Uterus (tissue), 4 donors: Measurements from ENCODE around the gene TOMM40. TPM values are rescaled to one million over a fixed set of nuclear protein-coding genes. Genes with fewer than 3 reads are reported as not detected.

Experiments used
- DNase-seq, 2 donors: peaks; one replicate each; pipeline ENCODE4 v3.0.0-alpha.2; 2019 to 2020
- H3K27ac ChIP-seq, 2 donors: fragments of 200-600 bp; sonication (generic); 1 replicate in 1 of 2; 2 replicates in 1 of 2; pipeline ENCODE4 v1.5.1; 2016 to 2018
- H3K27me3 ChIP-seq, 2 donors: fragments of 200-600 bp; sonication (generic); one replicate each; pipeline ENCODE4 v1.5.1; 2018 to 2019; ENCODE audit warnings: control low read depth in 1 of 2
- H3K36me3 ChIP-seq, 2 donors: fragments of 200-600 bp; sonication (generic); one replicate each; pipeline ENCODE4 v1.5.1; 2019; ENCODE audit warnings: control low read depth in 1 of 2
- H3K4me1 ChIP-seq, 2 donors: fragments of 200-600 bp; sonication (generic); one replicate each; pipeline ENCODE4 v1.5.1; 2018 to 2019; ENCODE audit warnings: control low read depth in 1 of 2
- H3K4me3 ChIP-seq, 2 donors: fragments of 200-600 bp; sonication (generic); 1 replicate in 1 of 2; 2 replicates in 1 of 2; pipeline ENCODE4 v1.5.1; 2018 to 2019; ENCODE audit warnings: mild to moderate bottlenecking in 1 of 2
- H3K9me3 ChIP-seq, 2 donors: fragments of 200-600 bp; sonication (generic); one replicate each; pipeline ENCODE4 v1.5.1; 2019; ENCODE audit warnings: control low read depth in 1 of 2
- CTCF ChIP-seq, 4 experiments: fragments of 200-600 bp in 2 of 4; fragments of 450-650 bp in 2 of 4; sonication (generic) in 2 of 4; IDR thresholded peaks; one replicate each; pipeline ENCODE4 v1.5.1; 2016 to 2019; ENCODE audit warnings: antibody characterized with exemption in 4 of 4, mild to moderate bottlenecking in 2 of 4, moderate library complexity in 1 of 4
- POLR2A ChIP-seq, 2 donors: fragments of 450-650 bp; IDR thresholded peaks; one replicate each; pipeline ENCODE4 v1.6.1; 2016; ENCODE audit warnings: antibody characterized with exemption in 2 of 2, mild to moderate bottlenecking in 1 of 2, moderate library complexity in 1 of 2
- intact Hi-C: fragments of 100-400 bp; cut with DNase I; formaldehyde crosslinking; loops from one replicate; pipeline ENCODE4 v1.15.1; 2023; ENCODE audit warnings: low total_unique reads
- total RNA-seq, 4 donors: library from RNA; depleted of rRNA in 3 of 4; stranded (reverse); fragments of >200 nt in 3 of 4; gene quantifications; one replicate each; pipeline versions ENCODE4 v1.1.0 to v1.2.4, GENCODE V29; 2014 to 2023
- donor health status: DM: yes; HTN: yes; CAD: no.

The TOMM40 gene
- total RNA-seq, 4 donors from 2014 or later, result 10.5 to 38.2 (median 24.1) TPM

GRCh38 chr19:44939668-44940067 lies 48.6 kb downstream of the TOMM40 start:
- Histone ChIP-seq H3K36me3 (no peaks in the 10 kb centered on the region), H3K4me1 (no peaks in the 10 kb centered on the region), H3K4me3 (no peak overlapping the region), H3K9me3 (no peaks in the 10 kb centered on the region), H3K27ac (no peak overlapping the region), H3K27me3 (no peaks in the 10 kb centered on the region)
- DNase-seq, result no peak
- TF ChIP-seq POLR2A (IDR thresholded peaks at IDR 0.05) (no peak), CTCF (IDR thresholded peaks at IDR 0.05) (no peak)
- intact Hi-C loops, result no loop called here

- Histone ChIP-seq H3K27me3 (no peaks in the 10 kb centered on the region), H3K4me3 (no peak within 1 kb of the TSS), H3K4me1 (no peaks in the 10 kb centered on the region), H3K36me3 (no peaks in the 10 kb centered on the region), H3K27ac (no peak within 1 kb of the TSS), H3K9me3 (no peaks in the 10 kb centered on the region)
- intact Hi-C loops, result no loop called here
- DNase-seq, result no peak
- TF ChIP-seq POLR2A (IDR thresholded peaks at IDR 0.05) (no peak), CTCF (IDR thresholded peaks at IDR 0.05) (no peak)
Measured at GRCh38 chr19:44942067-44942571, 51.1 kb downstream of the TOMM40 start, which contains the start of gene APOC4. Gene APOC4, plus strand, starts transcription at chr19:44942237. Its CDS starts 41 bp downstream, at chr19:44942278.

- H3K9me3 ChIP-seq, result no peaks in the 10 kb centered on the region
- DNase-seq, result no peak
- H3K27ac ChIP-seq, result no peak overlapping the region
- no peak overlapping the region for H3K4me3 ChIP-seq
- intact Hi-C loops, result no loop called here
- no peaks in the 10 kb centered on the region for H3K4me1 ChIP-seq
- no peak for TF ChIP-seq POLR2A (IDR thresholded peaks at IDR 0.05)
- TF ChIP-seq CTCF (IDR thresholded peaks at IDR 0.05), result no peak
- no peaks in the 10 kb centered on the region for H3K27me3 ChIP-seq
- H3K36me3 ChIP-seq, result no peaks in the 10 kb centered on the region
Measured at GRCh38 chr19:44943801-44944249, 52.8 kb downstream of the TOMM40 start.

GRCh38 chr19:44947041-44947581 lies 56.1 kb downstream of the TOMM40 start:
- Histone ChIP-seq H3K27ac (no peak overlapping the region), H3K36me3 (no peaks in the 10 kb centered on the region), H3K4me1 (peaks cover 0 to 3% of the 10 kb centered on the region in 2 donors), H3K27me3 (no peaks in the 10 kb centered on the region), H3K4me3 (no peak overlapping the region), H3K9me3 (no peaks in the 10 kb centered on the region)
- TF ChIP-seq POLR2A (IDR thresholded peaks at IDR 0.05) (no peak), CTCF (IDR thresholded peaks at IDR 0.05) (no peak)
- intact Hi-C loops, result no loop called here
- no peak for DNase-seq

GRCh38 chr19:44948237-44948636 lies 57.2 kb downstream of the TOMM40 start:
- no peaks in the 10 kb centered on the region for H3K27me3 ChIP-seq
- peaks cover 0 to 3% of the 10 kb centered on the region in 2 donors for H3K4me1 ChIP-seq
- no peak for TF ChIP-seq POLR2A (IDR thresholded peaks at IDR 0.05)
- no peak for TF ChIP-seq CTCF (IDR thresholded peaks at IDR 0.05)
- intact Hi-C loops, result no loop called here
- H3K36me3 ChIP-seq, result no peaks in the 10 kb centered on the region
- DNase-seq, result no peak
- no peaks in the 10 kb centered on the region for H3K9me3 ChIP-seq
- H3K4me3 ChIP-seq, result no peak overlapping the region
- no peak overlapping the region for H3K27ac ChIP-seq
